Glomerular endothelial cell (primary cell): ENCODE measurements around the gene TNNC1. TPM values are rescaled to one million over a fixed set of nuclear protein-coding genes. Genes with fewer than 3 reads are reported as not detected.
A peak's percentile ranks its signal among the peaks of the same experiment; 100 is the strongest.

Experiments used
- DNase-seq: peaks from one replicate; pipeline ENCODE4 v3.0.0-alpha.2; 2011; ENCODE audit warnings: low read depth, low spot score; ENCODE audit errors: extremely low read depth
- total RNA-seq: library from RNA; depleted of rRNA; stranded (reverse); fragments of >200 nt; gene quantifications from 2 replicates; pipeline ENCODE4 v1.2.3, GENCODE V29; 2015

Gene TNNC1
- total RNA-seq, 1 donor from 2014 or later, result not detected

GRCh38 chr3:52432691-52433141 lies 21.1 kb downstream of the TNNC1 start:
- no peak for DNase-seq

GRCh38 chr3:52432225-52432624 lies 21.6 kb downstream of the TNNC1 start:
- DNase-seq, result no peak

DNA sequence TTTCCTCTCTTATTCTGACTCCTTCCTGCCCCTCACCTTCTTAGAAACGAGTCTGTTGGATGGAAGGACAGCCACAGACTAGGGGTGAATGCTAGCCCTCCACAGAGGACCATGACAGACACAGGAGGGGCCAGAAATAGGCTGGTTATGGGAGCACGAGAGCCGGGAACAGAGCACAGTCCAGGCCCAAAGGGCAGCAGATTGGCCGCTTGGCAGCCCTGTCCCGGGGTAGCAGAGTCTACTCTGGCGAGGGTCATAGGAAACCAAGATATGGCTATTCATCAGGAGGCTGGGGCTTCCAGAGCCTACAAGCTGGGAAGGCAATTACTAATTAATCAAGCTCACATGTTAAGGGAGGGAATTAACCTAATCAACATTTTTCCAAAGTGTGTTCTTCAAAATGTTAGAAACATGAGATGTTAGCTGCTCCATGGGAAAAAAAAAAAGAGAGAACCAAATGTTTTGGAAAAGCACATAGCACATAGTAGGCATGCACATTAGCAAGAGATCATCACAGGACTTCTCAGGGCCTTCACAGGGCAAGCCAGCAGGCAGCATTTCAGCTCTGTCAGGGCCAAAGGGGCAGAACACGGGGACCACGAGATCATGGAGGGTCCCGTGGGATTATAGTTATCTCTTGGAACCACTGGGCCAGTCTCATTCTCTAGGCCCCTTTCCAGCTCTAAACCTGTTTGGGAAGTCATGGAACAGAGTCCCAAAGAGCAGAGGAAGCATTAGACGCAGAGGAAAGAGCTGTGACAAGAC lies 22.2 kb downstream of the TNNC1 start:
- no peak for DNase-seq

DNA sequence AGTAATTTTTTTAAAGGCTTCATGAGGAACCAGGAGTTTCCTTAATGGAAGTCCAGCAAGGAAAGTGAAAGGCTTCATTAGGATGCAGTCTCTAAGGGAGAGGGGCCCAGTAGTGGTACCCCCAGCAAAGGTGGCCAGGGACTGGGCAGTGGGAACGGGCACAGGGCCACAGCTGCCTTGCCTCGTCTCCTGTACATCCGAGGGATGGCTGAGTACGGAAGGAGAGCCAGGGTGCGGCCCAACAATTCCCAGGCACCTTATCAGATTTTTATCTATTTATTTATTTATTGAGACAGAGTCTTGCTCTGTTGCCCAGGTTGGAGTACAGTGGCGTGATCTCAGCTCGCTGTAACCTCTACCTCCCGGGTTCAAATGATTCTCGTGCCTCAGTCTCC lies 23.4 kb downstream of the TNNC1 start:
- no peak for DNase-seq

GRCh38 chr3:52429779-52430415 lies 23.9 kb downstream of the TNNC1 start:
- DNase-seq, result peak; percentile 96

DNA sequence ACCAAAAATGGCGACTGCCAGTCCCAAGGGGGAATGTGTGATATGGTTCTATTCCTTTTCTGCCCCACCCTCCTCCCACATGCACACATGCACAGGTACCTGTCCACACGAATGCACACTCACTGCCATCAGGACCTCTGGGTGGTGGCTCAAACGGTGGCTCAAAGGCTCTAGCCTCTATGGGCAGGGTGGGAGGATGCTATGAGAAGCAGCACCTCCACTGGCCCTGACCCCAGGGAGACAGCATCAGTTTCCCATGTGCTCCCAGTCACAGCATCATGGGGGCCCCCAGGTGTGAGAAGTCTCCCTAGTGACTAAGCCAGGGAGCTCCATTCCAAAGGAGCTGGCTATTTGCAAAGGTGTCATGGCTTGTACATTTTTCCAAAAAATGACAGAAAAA lies 24.8 kb downstream of the TNNC1 start:
- DNase-seq, result no peak

DNA sequence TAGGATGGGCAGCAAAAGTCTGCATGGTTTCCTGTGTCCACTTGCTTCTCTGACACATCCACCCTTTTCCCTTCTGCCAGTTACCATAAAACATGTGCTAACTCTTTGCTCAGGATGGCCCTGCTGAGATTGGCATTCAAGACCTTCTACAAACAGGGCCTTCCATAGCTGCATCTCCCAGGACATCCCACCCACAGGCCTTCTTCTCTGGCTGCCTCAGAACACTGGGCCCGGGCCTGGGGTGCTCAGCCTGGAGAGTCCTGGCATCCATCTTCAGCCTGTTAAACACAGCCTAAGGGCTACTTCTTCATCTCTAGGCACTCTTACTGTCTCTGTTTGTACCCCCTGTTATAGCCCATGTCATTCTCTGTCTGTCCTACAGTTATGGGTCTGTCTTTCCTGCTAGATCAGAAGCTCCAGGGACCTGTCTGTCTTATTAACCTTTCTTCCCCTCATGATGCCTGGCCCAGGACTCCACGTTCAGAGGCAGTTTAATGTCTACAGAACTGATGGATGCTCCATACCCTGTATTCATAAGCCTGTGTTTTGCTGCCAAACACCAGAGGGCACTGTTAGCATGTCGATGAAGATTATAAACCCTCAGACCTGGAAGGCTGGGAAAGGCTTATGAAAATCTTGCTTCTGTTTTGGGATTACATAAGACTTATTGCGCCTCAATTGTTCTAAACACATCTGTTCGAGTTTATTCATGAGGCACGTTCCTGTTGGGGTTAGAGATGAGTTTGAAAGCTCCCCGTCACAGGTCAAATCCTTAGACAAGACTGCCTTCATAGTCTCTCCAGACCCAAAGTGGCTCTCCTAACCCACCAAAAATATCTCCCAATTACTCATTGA lies 25.5 kb downstream of the TNNC1 start:
- DNase-seq, result peak; percentile 82

DNA sequence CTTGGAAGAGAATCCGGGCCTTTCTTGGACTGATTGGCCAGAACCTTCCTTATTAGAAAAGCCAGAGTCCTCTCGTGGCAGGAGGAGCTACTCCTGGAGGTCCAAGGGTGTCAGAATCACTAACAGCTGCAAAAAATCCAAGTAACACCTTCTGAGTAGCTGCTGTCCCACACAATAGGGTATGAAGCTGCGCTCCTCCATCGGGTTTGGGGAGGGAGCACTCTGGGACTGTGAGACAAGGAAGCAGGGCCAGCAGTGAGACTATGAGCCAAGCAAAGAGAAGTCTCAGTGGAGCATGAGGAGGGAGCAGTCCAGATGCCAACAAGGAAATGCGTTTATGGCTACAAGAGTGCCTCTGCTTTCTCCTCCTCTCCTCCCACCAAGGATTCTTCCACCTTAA lies 30.7 kb downstream of the TNNC1 start:
- DNase-seq, result no peak

- DNase-seq, result no peak
Observed at GRCh38 chr3:52422669-52423068, 31.2 kb downstream of the TNNC1 start.

DNA sequence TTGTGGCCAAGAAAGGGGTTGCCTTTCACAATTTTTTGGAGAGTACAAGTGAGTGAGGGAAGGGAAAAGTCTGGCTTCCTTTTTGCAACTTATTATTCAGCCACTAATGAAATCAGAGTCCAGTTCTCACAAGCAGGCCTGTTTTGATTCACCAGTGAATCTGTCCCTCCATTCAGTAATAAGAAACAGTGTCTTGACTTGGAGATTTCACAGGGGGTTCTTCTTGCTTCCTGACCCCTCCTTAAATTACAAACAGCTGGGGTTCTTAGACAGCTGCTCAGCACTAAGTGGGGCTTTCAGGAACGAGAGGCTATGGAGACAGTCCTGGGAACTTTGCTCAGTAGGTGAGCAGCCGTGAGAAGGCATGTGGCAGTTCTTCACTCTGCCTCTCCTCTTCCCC lies 33.5 kb downstream of the TNNC1 start:
- DNase-seq, result no peak

DNA sequence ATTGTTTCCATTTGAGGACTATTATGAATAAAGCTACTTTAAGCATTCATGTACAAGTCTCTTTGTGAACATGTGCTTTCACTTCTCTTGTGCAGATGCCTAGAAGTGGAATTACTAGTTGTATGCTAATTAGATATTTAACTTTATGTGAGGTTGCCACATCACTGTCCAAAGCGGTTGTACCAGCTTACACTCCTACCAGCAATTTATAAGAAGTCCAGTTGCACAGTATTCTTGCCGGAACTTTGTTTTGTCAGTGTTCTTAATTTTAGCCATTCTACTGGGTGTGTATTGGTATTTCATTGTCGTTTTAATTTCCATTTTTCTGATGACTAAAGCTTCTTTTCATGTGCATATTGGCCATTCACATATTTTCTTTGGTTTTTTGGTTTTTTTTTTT lies 38.0 kb downstream of the TNNC1 start:
- no peak for DNase-seq

- no peak for DNase-seq
Observed at GRCh38 chr3:52408466-52408865, 45.4 kb downstream of the TNNC1 start.

DNA sequence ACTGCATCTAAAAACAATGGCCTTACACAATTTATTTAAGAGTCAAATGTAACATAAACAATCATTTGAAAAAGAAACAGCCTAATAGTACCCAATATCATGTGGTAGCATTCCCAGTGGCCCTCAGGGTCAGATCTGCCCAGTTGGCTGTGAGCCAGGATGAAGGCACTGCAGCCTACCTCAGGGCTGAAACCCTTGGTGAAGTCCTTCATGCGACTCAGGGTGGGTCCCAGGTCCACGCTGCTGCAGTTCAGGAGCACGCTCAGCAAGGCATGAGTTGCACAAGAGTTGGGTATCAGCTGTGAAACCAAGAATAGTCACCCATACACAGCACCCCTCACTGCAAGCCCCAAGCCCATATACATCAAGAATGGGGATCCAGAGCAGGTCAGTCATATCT lies 46.1 kb downstream of the TNNC1 start:
- no peak for DNase-seq

DNA sequence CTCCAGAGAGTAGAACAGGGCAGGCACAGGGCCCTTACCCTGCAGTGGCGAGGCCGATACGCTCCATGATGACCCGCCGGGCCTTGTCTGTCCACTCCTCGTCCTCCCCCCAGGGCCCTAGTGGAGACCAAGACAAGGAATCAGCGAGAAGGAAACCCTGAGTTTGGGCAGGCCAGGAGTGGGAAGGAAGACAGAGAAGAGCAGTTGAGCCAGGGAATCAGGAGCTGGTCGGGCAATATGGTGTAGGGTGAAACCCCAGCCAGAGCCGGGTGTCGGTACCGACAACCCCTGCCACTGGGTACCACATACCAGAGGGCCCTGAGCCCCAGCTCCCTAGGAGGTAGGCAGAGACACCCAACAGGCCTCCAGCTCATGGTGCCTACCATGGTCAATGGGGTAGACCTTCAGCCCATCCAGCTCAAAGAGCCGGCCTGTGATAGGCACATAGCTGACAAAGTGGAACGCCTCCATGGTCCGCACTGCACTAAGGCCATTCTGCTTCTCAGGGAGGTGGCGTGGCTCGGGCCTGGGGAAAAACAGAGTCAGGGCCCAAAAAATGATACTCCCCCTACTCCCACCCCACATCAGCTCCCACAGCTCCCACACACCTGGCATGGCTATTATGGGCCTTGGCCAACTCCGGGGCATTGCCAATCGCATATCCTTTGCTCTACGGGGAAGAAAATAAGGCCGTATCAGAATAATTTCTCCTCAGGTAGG lies 46.9 kb downstream of the TNNC1 start:
- DNase-seq, result no peak

- no peak for DNase-seq
Observed at GRCh38 chr3:52406231-52406661, 47.6 kb downstream of the TNNC1 start.

GRCh38 chr3:52405601-52406110 lies 48.2 kb downstream of the TNNC1 start:
- DNase-seq, result no peak

DNA sequence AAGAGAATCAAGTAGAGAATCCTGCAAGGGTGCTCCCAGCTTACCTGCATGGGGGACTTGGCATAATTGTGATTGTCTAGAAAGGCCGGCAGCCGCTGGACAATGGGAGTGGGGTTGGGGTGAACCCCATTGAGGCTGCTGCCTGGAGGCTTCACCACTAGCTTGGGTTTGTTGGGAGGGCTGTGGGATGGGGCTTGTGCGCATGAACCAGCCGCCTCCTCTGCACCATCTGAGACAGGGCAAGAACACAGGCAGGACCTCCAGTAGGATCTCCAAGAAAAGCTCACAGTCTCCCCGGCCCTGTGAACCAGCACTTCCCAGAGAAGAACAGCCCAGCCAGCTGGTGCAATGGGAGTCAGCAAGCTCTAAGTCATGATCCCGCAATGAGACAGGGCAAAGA lies 48.8 kb downstream of the TNNC1 start:
- no peak for DNase-seq

DNA sequence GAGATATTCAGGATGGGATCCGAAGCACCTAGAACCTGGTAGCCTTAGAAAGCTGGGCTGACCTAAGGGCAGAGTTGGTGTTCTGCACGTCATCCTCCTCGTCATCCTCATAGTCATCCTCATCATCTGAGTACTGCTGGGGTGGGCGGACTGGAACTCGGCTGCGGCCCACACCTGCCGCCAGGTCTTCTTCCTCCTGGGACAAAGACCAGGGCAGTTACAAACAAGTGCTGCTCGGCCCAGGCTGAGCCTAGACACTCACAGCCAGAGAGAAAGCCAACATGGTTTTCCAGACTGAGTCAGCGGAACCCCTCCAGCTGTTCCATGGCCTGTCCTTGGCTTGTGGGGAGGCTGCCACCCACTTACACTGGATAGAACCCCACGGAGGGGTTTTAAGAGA lies 49.5 kb downstream of the TNNC1 start:
- no peak for DNase-seq

DNA sequence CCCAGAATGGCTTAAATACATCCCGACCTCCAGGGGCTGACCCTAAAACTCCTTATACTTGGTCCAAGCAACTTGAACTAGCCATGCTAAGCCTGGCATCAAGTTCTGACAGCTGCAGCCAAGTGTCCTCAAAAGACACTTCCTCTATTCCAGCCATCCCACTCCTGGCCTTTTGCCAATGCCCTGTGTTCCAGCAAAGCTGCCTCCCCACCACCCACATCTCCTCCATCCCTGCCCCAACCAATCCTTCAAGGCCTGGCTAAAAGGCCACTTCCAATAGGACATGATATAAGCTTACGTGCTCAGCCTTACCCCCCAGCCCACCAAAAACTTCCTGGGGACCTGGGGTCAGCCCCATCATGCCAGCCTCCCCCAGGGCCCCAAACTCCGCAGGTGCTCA lies 49.9 kb downstream of the TNNC1 start:
- DNase-seq, result no peak

GRCh38 chr3:52403271-52403841 lies 50.5 kb downstream of the TNNC1 start:
- no peak for DNase-seq
